HG03342 (cell line): Measurements from ENCODE around the gene LRP2BP.
"Not testable (repeated sequence)": the region's sequence is repeated elsewhere in the genome, so short reads cannot be mapped to it uniquely, and the experiment has no call there.

ENCODE experiments used
- ATAC-seq: cut with Tn5 transposase; IDR thresholded peaks from one replicate; pipeline ENCODE4 v1.9.1; 2021; ENCODE audit warnings: mild to moderate bottlenecking, moderate library complexity; ENCODE audit not compliant: unreplicated experiment

LRP2BP gene

GRCh38 chr4:185362570-185362969 is 33.2 kb downstream of the LRP2BP start:
- ATAC-seq: not testable (repeated sequence)

GRCh38 chr4:185361872-185362271 is 33.9 kb downstream of the LRP2BP start:
- no peak for ATAC-seq

GRCh38 chr4:185359767-185360446 is 35.8 kb downstream of the LRP2BP start:
- ATAC-seq: no peak

GRCh38 chr4:185358959-185359358 is 36.8 kb downstream of the LRP2BP start:
- ATAC-seq: no peak

GRCh38 chr4:185358514-185358913 is 37.2 kb downstream of the LRP2BP start:
- no peak for ATAC-seq

GRCh38 chr4:185357733-185358440 is 37.8 kb downstream of the LRP2BP start:
- no peak for ATAC-seq

GRCh38 chr4:185357211-185357610 is 38.5 kb downstream of the LRP2BP start:
- ATAC-seq: no peak

GRCh38 chr4:185352741-185353140 is 43.0 kb downstream of the LRP2BP start:
- no peak for ATAC-seq

- ATAC-seq: no peak
Measured at GRCh38 chr4:185352202-185352601, 43.5 kb downstream of the LRP2BP start.

GRCh38 chr4:185351691-185352090 is 44.0 kb downstream of the LRP2BP start:
- no peak for ATAC-seq

- no peak for ATAC-seq
Measured at GRCh38 chr4:185346975-185347601, 48.6 kb downstream of the LRP2BP start.

GRCh38 chr4:185344743-185345538 is 50.8 kb downstream of the LRP2BP start:
- ATAC-seq: peak; percentile 53

GRCh38 chr4:185343726-185344581 is 51.8 kb downstream of the LRP2BP start:
- ATAC-seq: peak; percentile 25

- ATAC-seq: peak; percentile 58
Measured at GRCh38 chr4:185341841-185342240, 53.9 kb downstream of the LRP2BP start.

- no peak for ATAC-seq
Measured at GRCh38 chr4:185341377-185341776, 54.3 kb downstream of the LRP2BP start.

GRCh38 chr4:185339941-185340340 is 55.8 kb downstream of the LRP2BP start:
- peak; percentile 39 for ATAC-seq

- no peak for ATAC-seq
Measured at GRCh38 chr4:185335579-185335978, 60.1 kb downstream of the LRP2BP start.

- ATAC-seq: no peak
Measured at GRCh38 chr4:185334326-185334725, 61.4 kb downstream of the LRP2BP start.

- peak; percentile 81 for ATAC-seq
Measured at GRCh38 chr4:185332575-185333464, 62.9 kb downstream of the LRP2BP start.
